GM19455 (cell line): Measurements from ENCODE around the gene GDPD4.

Source experiments
- ATAC-seq: cut with Tn5 transposase; IDR thresholded peaks from one replicate; pipeline ENCODE4 v1.9.1; 2021; ENCODE audit not compliant: unreplicated experiment

The GDPD4 gene

DNA sequence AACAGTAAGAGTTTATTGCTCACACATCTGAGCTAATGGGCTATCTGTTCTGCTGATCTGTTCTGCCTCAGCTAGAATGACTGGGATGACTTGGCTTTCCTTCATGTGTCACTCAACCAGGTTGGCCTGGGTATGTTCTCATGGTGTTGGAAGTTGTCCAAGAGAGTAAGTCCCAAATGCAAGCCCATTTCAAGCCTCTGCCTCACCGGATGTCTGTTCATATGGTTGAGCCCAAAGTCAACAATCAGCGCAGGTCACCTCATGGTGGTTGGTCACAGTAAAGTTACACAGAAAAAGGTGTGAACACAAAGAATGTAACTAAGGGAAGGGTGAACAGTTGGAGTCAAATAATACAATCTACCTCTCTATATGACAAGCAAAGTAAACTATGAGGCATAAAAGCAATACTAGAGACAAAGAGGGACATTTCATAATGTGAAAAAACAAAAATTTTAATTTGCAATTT, 1.9 kb downstream of the GDPD4 start:
- no peak for ATAC-seq

GRCh38 chr11:77294040-77294439, 7.4 kb downstream of the GDPD4 start:
- ATAC-seq, result no peak

DNA sequence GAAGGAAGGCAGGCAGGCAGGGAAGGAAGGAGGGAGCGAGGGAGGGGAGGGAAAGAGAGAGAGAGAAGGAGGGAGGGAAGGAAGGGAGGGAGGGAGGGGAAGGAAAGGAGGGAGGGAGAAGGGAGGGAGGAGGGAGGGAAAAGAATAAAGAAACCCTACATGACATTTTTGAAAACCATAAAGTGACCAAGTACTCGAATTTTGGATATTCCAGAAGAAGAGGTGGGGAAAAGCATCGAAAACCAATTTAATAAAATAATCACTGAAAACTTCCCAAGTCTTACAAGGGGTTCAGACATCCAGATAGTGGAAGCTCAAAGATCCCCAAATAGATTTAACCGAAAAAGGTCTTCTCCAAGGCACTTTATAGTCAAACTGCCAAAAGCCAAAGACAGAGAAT, 11.7 kb downstream of the GDPD4 start:
- no peak for ATAC-seq

GRCh38 chr11:77287615-77288273, 13.7 kb downstream of the GDPD4 start:
- ATAC-seq, result no peak

- ATAC-seq, result no peak
Measured at GRCh38 chr11:77287136-77287535, 14.3 kb downstream of the GDPD4 start.

DNA sequence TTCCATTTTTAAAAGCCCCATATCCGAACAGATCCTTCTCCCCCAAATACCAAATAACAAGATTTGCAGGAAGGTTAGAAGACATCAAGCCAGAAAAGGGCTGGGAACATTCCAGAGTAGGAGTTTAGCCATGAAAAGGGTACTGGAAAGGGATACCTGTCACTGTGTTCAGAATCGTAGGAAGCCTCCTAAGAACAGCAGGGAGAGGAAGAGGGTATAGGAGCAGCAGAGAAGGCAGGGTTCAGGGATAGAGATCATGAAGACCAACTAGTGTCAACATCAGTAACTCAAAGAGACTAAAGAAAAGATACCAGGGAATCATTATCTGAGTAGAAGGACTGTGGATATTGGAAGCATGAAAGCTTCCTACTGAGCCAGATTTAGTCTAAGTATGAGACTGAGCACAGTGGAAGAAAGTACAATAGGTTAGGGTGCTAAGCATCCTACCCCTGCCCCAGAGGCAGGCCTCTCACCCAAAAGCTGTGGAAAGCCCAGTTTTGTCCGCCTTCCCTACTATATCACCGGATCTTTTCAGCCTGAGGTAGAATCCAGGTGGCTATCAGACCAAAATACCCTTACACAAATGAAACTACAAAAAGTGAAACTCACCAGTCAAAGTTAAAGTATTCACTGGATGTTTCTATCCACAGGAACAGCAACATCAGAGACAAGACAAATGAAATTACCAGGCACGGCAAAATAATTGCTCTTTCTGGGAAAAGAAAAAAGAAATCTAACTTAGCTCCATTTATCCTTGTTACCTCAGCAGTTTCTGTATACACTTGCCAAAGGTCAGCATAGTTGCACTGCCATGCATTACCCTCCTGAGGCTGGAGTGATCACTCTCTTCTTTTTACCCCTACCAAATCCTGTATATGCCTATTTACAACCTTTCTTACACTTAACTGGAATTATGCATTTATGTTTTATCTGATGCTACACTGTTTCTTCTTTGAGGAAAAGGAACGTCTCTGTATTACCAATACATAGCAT, 16.7 kb downstream of the GDPD4 start:
- no peak for ATAC-seq

DNA sequence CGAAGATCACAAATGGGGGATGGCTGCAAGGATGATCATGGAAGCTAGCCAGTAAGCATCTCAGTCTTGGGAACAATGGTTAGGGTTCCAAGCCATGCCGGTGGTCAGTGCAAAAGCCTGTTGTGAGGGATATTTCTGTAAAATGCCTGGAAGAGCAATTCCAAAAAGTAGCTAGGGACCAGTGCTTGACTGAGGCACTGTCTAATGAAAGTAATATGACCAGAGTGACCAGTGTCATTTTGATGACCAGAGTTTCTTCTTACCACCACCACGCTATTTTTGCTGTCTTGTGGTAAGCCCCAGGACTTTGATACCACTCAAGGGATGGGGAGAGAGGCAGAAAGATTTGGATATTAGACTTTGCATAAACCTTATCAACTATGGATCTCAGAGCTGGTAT, 18.4 kb downstream of the GDPD4 start:
- no peak for ATAC-seq

- no peak for ATAC-seq
Measured at GRCh38 chr11:77278595-77279506, 22.6 kb downstream of the GDPD4 start.

DNA sequence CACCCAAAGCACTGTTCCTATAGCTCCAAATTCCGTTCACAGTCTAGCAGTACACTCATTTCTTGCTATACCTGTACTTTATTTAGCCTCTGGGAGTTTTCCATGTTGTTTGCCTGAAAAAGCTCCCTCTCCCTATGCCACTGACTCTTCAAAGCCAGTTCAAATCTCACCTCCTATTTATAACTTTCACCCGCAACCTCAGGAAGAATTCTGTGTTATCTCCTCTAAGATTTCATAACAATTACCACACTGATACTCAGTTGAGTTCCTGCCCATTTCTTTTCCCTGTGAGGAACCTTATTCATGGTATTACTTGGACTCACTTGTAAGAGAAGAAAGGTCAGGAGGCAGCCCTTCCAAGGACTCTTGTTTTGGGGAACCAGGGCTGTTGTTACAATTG, 25.2 kb downstream of the GDPD4 start:
- ATAC-seq, result no peak

GRCh38 chr11:77270921-77271320, 30.6 kb downstream of the GDPD4 start:
- no peak for ATAC-seq

DNA sequence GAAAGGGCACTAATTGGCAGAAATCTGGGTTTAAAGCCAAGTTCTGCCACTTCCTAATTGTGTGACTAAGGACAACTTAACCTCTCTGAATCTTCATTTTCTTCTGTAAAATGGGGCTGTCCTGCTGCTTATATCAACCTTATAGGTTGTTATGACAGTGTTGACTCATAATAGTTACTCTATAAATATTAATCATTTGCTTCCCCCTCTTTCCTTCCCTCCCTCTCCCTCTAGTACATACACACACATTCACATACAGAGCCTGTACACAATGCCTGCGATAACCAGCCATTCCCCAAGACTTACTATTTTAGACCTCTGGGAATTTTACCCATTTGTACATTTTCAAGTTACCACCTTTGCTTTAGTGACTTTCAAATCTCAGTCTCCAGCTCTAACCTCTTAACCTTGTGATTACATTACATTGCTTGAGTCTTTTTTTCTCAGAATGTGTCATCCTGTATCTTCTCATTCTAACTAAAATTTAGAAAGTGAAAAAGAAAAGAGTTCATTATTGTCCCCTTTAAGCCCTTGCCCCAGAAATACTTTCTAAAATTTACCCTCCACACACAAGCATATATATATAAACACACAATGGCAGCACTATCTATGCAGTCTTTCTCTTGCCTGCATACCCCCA, 31.9 kb downstream of the GDPD4 start:
- no peak for ATAC-seq

- ATAC-seq, result no peak
Measured at GRCh38 chr11:77267962-77268361, 33.5 kb downstream of the GDPD4 start.

DNA sequence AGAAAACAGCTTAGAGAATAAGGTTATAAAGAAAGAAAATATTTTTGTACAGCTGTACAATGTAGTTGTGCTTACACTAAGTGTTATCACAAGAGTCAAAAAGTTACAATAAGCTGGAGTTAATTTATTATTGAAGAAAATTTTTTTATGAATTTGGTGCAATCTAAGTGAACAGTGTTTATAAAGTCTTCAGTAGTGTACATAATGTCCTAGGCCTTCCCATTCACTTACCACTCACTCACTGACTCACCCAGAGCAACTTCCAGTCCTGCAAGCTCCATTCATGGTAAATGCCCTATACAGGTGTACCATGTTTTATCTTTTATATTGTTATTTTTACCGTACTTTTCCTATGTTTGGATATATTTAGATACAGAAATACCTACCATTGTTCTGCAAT, 34.7 kb downstream of the GDPD4 start:
- ATAC-seq, result no peak

DNA sequence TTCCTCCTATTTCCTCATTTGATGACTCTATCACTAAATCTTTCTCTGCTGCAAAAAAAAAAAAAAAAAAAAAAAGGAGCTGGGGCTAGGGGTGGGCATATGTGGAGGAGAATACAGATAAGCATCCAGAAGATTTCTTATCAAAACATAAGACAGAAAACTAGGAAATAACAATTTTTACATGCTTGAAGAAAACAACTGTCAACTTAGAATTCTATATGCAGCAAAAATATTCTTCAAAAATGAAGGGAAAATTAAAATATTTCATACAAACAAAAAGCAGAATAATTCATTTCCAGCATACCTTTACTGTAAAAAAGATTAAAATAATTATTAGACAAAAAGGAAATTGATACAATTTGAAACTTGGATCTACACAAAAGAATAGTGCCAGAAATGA, 38.7 kb downstream of the GDPD4 start:
- no peak for ATAC-seq

DNA sequence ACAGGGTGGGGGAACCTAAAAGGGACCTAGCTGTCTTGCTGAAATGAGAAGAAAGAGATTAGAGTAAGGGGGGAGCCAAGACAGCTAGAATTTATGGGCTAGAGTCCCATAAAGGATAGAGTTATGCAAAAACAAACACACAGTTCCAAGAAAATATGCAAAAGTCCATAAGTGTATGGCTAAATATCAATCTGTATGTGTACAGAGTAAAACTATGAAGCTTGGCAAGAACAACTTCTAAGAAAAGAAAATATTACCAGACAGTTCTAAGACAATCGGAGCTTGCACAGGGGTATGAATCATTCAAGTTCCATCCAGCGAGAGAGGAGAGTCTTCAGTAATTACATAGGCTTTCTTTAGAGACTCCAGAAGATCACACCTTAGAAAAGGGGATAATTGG, 41.8 kb downstream of the GDPD4 start:
- ATAC-seq, result no peak

GRCh38 chr11:77253690-77254089, 47.8 kb downstream of the GDPD4 start:
- ATAC-seq, result no peak

- no peak for ATAC-seq
Measured at GRCh38 chr11:77252555-77253270, 48.8 kb downstream of the GDPD4 start.

GRCh38 chr11:77250881-77251640, 50.4 kb downstream of the GDPD4 start:
- no peak for ATAC-seq

- no peak for ATAC-seq
Measured at GRCh38 chr11:77249427-77249826, 52.1 kb downstream of the GDPD4 start.
